ENCODE results near the gene IL9.

The IL9 gene

GRCh38 chr5:135895474-135896006 lies at the start of gene IL9:
IL9 (minus strand) TSS chr5:135895841; CDS start chr5:135895816, 25 bp downstream.
- no peak for DNase-seq

- DNase-seq, result peak; percentile 31 to 77 (median 75)
Observed at GRCh38 chr5:135944967-135945560, 49.4 kb upstream of the IL9 start.

GRCh38 chr5:135944564-135944963 lies 48.9 kb upstream of the IL9 start:
- DNase-seq, result no peak

- peak in 1 of 3 experiments; percentile 21 for DNase-seq
Observed at GRCh38 chr5:135942202-135942771, 46.6 kb upstream of the IL9 start.

- no peak for DNase-seq
Observed at GRCh38 chr5:135941711-135942110, 46.1 kb upstream of the IL9 start.

- DNase-seq, result no peak
Observed at GRCh38 chr5:135937245-135937911, 41.7 kb upstream of the IL9 start.

- no peak for DNase-seq
Observed at GRCh38 chr5:135934939-135935338, 39.3 kb upstream of the IL9 start.

- no peak for DNase-seq
Observed at GRCh38 chr5:135930949-135931295, 35.3 kb upstream of the IL9 start.

GRCh38 chr5:135930029-135930948 lies 34.6 kb upstream of the IL9 start:
- DNase-seq, result peak in 2 of 3 experiments; percentile 3 to 4

GRCh38 chr5:135921388-135921787 lies 25.7 kb upstream of the IL9 start:
- DNase-seq, result no peak

- DNase-seq, result no peak
Observed at GRCh38 chr5:135920199-135920598, 24.6 kb upstream of the IL9 start.

GRCh38 chr5:135916638-135917263 lies 21.1 kb upstream of the IL9 start:
- no peak for DNase-seq

GRCh38 chr5:135915466-135916001 lies 19.9 kb upstream of the IL9 start:
- no peak for DNase-seq

- no peak for DNase-seq
Observed at GRCh38 chr5:135913713-135914626, 18.3 kb upstream of the IL9 start.

- no peak for DNase-seq
Observed at GRCh38 chr5:135905144-135905543, 9.5 kb upstream of the IL9 start.

GRCh38 chr5:135901633-135902032 lies 6.0 kb upstream of the IL9 start:
- DNase-seq, result no peak

GRCh38 chr5:135900276-135900675 lies 4.6 kb upstream of the IL9 start:
- DNase-seq, result no peak

- no peak for DNase-seq
Observed at GRCh38 chr5:135898651-135899050, 3.0 kb upstream of the IL9 start.

- DNase-seq, result no peak
Observed at GRCh38 chr5:135894789-135895188, 852 bp downstream of the IL9 start.

GRCh38 chr5:135894276-135894675 lies 1.4 kb downstream of the IL9 start:
- no peak for DNase-seq

GRCh38 chr5:135891791-135892190 lies 3.9 kb downstream of the IL9 start:
- DNase-seq, result peak in 1 of 3 experiments; percentile 22
